Osteoblast (primary cell): ENCODE results near the gene SUGCT. TPM values are rescaled to one million over a fixed set of nuclear protein-coding genes. Genes with fewer than 3 reads are reported as not detected.
A peak's percentile ranks its signal among the peaks of the same experiment; 100 is the strongest.

Experiments used
- DNase-seq: peaks from one replicate; pipeline ENCODE4 v3.0.0; 2011; ENCODE audit warnings: low spot score, mixed read lengths; ENCODE audit not compliant: insufficient read length; ENCODE audit errors: missing footprints
- H2AFZ ChIP-seq: 2 replicates; pipeline ENCODE4 v1.6.0; 2011; ENCODE audit warnings: mild to moderate bottlenecking, low read length
- H3K27ac ChIP-seq: 2 replicates; pipeline ENCODE4 v1.5.1; 2011; ENCODE audit warnings: mild to moderate bottlenecking, low read depth, low read length, moderate library complexity
- H3K27me3 ChIP-seq: 2 replicates; pipeline ENCODE4 v1.6.0; 2012; ENCODE audit warnings: mild to moderate bottlenecking, control low read depth, inconsistent platforms, low read length, moderate library complexity; ENCODE audit not compliant: insufficient read depth
- H3K36me3 ChIP-seq: 2 replicates; pipeline ENCODE4 v1.5.1; 2011; ENCODE audit warnings: mild to moderate bottlenecking, low read length, control low read depth, moderate library complexity; ENCODE audit not compliant: insufficient read depth
- H3K4me1 ChIP-seq: 2 replicates; pipeline ENCODE4 v1.5.1; 2011; ENCODE audit warnings: mild to moderate bottlenecking, low read length, control low read depth, moderate library complexity; ENCODE audit not compliant: insufficient read depth
- H3K4me2 ChIP-seq: 2 replicates; pipeline ENCODE4 v1.6.0; 2011; ENCODE audit warnings: mild to moderate bottlenecking, low read length; ENCODE audit not compliant: insufficient read depth
- H3K4me3 ChIP-seq: fragments of 200-600 bp; sonication (generic); 3 replicates; pipeline ENCODE4 v1.5.1; 2012; ENCODE audit warnings: mild to moderate bottlenecking, low read length, inconsistent platforms; ENCODE audit not compliant: insufficient read depth
- H3K79me2 ChIP-seq: 2 replicates; pipeline ENCODE4 v1.6.0; 2012; ENCODE audit warnings: mild to moderate bottlenecking, low read length, control low read depth, inconsistent platforms; ENCODE audit not compliant: insufficient read depth
- H3K9me3 ChIP-seq: 2 replicates; pipeline ENCODE4 v1.5.1; 2011; ENCODE audit warnings: low read depth, low read length, control low read depth
- H4K20me1 ChIP-seq: 2 replicates; pipeline ENCODE4 v1.6.0; 2012; ENCODE audit warnings: mild to moderate bottlenecking, low read length, control low read depth; ENCODE audit not compliant: insufficient read depth
- total RNA-seq: library from RNA; depleted of rRNA; stranded (reverse); fragments of >200 nt; gene quantifications from 2 replicates; pipeline ENCODE4 v1.2.3, GENCODE V29; 2012
- TF ChIP-seq, protein P1 (sequence below): IDR thresholded peaks from 2 replicates; pipeline ENCODE4 v1.5.1; 2011; ENCODE audit warnings: mild to moderate bottlenecking, low read depth, low read length, moderate library complexity; ENCODE audit errors: extremely low read depth

SUGCT gene
- 21.7 and 25.9 TPM in 2 replicates for total RNA-seq

DNA sequence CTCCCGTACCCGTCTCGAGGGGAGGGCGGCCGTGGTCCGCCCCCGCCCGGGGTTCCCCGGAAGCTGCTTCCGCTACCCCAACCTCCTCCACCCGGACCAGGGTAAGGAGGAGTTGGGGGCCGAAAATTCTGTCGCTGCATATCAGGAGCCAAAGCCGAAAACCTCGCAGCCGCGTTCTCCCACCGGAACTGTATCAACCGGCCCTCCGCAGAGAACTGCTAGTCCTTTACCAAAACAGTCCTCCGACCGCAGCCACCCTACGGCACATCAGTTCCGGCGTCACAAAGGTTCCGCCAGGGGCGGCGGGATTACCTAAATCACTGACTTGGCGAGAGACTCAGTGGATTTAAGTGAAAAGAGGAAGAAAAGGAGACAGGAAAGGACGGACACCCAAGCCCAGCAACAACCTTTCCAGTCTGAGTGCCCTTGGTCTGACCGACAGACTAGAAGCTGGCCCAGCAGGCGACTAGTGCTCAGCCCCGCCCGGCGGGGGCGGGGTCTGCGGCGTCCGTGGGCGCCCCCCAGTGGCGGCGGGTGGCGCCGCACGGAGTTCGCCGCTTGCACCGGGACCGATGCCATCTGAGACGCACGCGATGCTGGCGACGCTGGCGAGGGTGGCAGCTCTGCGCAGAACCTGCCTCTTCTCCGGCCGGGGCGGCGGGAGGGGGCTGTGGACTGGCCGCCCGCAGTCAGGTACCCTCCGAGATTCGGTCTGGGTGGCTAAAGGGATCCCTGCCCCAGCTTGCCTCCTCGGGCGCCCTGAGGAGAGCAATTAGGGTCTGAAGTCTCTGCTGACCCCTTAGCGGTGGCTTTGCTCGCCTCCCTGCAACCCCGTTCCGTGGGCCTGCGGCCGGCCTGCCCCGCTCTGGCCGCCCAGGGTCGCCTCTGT lies at the start of gene SUGCT, which contains the start of gene MPLKIP:
SUGCT (plus strand) TSS at position 578 of the 889 bp plus-strand sequence.
MPLKIP (minus strand) TSS at position 195 of the 889 bp plus-strand sequence; CDS start at position 140, 55 bp downstream.
- Histone ChIP-seq H2AFZ (peak within 1 kb of the TSS; percentile 100), H3K27ac (peak within 1 kb of the TSS; percentile 90), H3K4me3 (peak within 1 kb of the TSS; percentile 97), H3K4me1 (peaks cover 11% of the 10 kb centered on the region), H3K4me2 (peak within 1 kb of the TSS; percentile 87), H3K79me2 (peaks cover 46% of the 10 kb centered on the region), H3K36me3 (peaks cover 2% of the 10 kb centered on the region), H3K27me3 (no peaks in the 10 kb centered on the region), H4K20me1 (peaks cover 13% of the 10 kb centered on the region), H3K9me3 (no peaks in the 10 kb centered on the region)
- TF ChIP-seq, protein P1, sequence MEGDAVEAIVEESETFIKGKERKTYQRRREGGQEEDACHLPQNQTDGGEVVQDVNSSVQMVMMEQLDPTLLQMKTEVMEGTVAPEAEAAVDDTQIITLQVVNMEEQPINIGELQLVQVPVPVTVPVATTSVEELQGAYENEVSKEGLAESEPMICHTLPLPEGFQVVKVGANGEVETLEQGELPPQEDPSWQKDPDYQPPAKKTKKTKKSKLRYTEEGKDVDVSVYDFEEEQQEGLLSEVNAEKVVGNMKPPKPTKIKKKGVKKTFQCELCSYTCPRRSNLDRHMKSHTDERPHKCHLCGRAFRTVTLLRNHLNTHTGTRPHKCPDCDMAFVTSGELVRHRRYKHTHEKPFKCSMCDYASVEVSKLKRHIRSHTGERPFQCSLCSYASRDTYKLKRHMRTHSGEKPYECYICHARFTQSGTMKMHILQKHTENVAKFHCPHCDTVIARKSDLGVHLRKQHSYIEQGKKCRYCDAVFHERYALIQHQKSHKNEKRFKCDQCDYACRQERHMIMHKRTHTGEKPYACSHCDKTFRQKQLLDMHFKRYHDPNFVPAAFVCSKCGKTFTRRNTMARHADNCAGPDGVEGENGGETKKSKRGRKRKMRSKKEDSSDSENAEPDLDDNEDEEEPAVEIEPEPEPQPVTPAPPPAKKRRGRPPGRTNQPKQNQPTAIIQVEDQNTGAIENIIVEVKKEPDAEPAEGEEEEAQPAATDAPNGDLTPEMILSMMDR, result peak; percentile 84
- DNase-seq, result peak; percentile 96

DNA sequence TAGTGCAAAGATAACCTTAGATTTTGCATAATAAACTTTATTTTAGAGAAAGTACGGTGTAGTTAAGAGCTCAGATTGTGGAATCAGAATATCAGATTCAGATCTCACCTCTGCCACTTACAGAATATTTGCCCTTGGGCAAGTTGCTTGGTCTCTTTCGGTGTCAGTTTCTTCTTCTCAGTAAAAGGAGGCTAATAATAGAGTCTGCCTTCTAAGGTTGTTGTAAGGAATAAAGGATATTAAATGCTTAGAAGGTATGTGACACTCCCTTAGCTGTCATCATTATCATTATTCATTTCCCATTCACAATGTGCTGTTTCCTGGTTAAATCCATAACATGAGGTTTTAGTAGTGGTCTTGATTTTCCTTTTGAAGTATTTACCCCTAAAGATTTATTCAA lies 42.6 kb upstream of the SUGCT start:
- Histone ChIP-seq H2AFZ (no peak overlapping the region), H3K4me1 (no peaks in the 10 kb centered on the region), H3K4me3 (no peak overlapping the region), H3K4me2 (no peak overlapping the region), H4K20me1 (peaks cover 5% of the 10 kb centered on the region), H3K79me2 (peaks cover 8% of the 10 kb centered on the region), H3K9me3 (no peaks in the 10 kb centered on the region), H3K27ac (no peak overlapping the region), H3K36me3 (peaks cover 37% of the 10 kb centered on the region), H3K27me3 (no peaks in the 10 kb centered on the region)
- TF ChIP-seq, protein P1, result no peak
- no peak for DNase-seq

DNA sequence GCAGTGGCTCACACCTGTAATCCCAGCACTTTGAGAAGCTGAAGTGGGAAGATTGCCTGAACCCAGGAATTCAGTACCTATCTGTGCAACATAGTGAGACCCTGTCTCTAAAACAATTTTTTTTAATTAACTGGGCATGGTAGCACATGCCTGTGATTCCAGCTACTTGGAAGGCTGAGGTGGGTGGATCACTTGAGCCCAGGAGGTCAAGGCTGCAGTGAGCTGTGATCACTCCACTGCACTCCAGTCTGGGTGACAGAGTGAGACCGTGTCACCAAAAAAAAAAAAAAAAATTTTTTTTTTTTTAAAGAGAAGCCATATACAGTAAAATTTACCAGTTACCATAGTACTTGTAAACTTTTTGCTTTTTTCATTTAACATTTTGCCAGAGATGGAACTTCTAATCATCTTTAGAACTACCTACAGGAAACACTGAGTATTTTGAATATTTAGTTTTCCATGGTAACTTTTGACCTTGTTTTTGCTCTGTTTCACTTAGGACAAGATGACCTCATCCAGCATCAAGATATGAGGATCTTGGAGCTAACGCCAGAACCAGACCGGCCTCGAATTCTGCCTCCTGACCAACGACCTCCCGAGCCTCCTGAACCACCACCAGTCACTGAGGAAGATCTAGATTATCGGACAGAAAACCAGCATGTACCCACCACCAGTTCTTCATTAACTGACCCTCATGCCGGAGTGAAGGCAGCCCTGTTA lies 41.0 kb upstream of the SUGCT start:
- H3K79me2 ChIP-seq, result peaks cover 8% of the 10 kb centered on the region
- no peak overlapping the region for H3K4me3 ChIP-seq
- H3K27me3 ChIP-seq, result no peaks in the 10 kb centered on the region
- H3K9me3 ChIP-seq, result no peaks in the 10 kb centered on the region
- H2AFZ ChIP-seq, result no peak overlapping the region
- TF ChIP-seq, protein P1, result no peak
- peaks cover 5% of the 10 kb centered on the region for H4K20me1 ChIP-seq
- H3K4me1 ChIP-seq, result no peaks in the 10 kb centered on the region
- H3K4me2 ChIP-seq, result no peak overlapping the region
- H3K36me3 ChIP-seq, result peaks cover 31% of the 10 kb centered on the region
- no peak for DNase-seq
- no peak overlapping the region for H3K27ac ChIP-seq

DNA sequence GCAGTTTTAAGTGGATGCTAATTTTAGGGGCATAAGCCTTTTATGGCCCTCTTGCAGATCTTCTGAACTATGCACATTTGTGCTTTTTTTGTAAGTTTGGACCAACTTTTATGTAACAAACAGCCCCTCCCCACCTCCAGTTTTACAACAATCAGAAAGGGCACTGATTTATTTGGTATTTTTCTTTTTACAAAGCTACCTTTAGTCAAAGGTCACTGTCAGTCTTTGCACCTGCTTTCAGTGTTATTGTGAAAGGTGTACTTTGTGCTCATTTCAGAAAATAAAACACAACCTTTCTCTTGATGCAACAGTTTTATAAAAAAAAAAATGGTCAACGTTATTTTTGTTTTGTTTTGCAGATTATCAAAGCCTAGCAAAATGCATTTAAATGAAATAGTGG lies 39.6 kb upstream of the SUGCT start:
- Histone ChIP-seq H3K4me3 (no peak overlapping the region), H3K9me3 (no peaks in the 10 kb centered on the region), H3K4me2 (no peak overlapping the region), H3K27me3 (no peaks in the 10 kb centered on the region), H2AFZ (no peak overlapping the region), H3K36me3 (peaks cover 20% of the 10 kb centered on the region), H3K79me2 (peaks cover 8% of the 10 kb centered on the region), H3K4me1 (no peaks in the 10 kb centered on the region), H4K20me1 (peaks cover 5% of the 10 kb centered on the region), H3K27ac (no peak overlapping the region)
- DNase-seq, result no peak
- TF ChIP-seq, protein P1, result no peak
